IPS-NIHi7 (cell line): ENCODE measurements around the gene SMARCD3.
A peak's percentile ranks its signal among the peaks of the same experiment; 100 is the strongest.

Experiments
- DNase-seq: peaks from one replicate; pipeline ENCODE4 v3.0.0; 2012; ENCODE audit warnings: mixed read lengths; ENCODE audit errors: extremely low spot score

The SMARCD3 gene

GRCh38 chr7:151210087-151210854 lies 38.2 kb downstream of the SMARCD3 start, which contains the start of gene H2BK1:
Gene H2BK1 (minus strand): TSS chr7:151210488. CDS start chr7:151210318, 170 bp downstream.
- peak; percentile 31 for DNase-seq

- DNase-seq: no peak
Measured at GRCh38 chr7:151209588-151209987, 38.9 kb downstream of the SMARCD3 start.

- no peak for DNase-seq
Measured at GRCh38 chr7:151208253-151208862, 40.1 kb downstream of the SMARCD3 start.

- no peak for DNase-seq
Measured at GRCh38 chr7:151207804-151208203, 40.7 kb downstream of the SMARCD3 start.

- DNase-seq: no peak
Measured at GRCh38 chr7:151207315-151207714, 41.2 kb downstream of the SMARCD3 start.

GRCh38 chr7:151206914-151207313 lies 41.6 kb downstream of the SMARCD3 start:
- DNase-seq: no peak

GRCh38 chr7:151205730-151206129 lies 42.8 kb downstream of the SMARCD3 start:
- no peak for DNase-seq

- DNase-seq: no peak
Measured at GRCh38 chr7:151204383-151205032, 44.0 kb downstream of the SMARCD3 start.

GRCh38 chr7:151202836-151203235 lies 45.7 kb downstream of the SMARCD3 start:
- no peak for DNase-seq

GRCh38 chr7:151201751-151202150 lies 46.7 kb downstream of the SMARCD3 start:
- DNase-seq: no peak

- DNase-seq: no peak
Measured at GRCh38 chr7:151201344-151201743, 47.1 kb downstream of the SMARCD3 start.

- DNase-seq: peak; percentile 76
Measured at GRCh38 chr7:151198945-151199848, 49.3 kb downstream of the SMARCD3 start.

- no peak for DNase-seq
Measured at GRCh38 chr7:151197932-151198331, 50.6 kb downstream of the SMARCD3 start.

- DNase-seq: peak; percentile 51
Measured at GRCh38 chr7:151195616-151196450, 52.7 kb downstream of the SMARCD3 start.

GRCh38 chr7:151194188-151194587 lies 54.3 kb downstream of the SMARCD3 start:
- DNase-seq: no peak

GRCh38 chr7:151193203-151193978 lies 55.1 kb downstream of the SMARCD3 start:
- DNase-seq: no peak

- no peak for DNase-seq
Measured at GRCh38 chr7:151192002-151192539, 56.4 kb downstream of the SMARCD3 start.

- no peak for DNase-seq
Measured at GRCh38 chr7:151191544-151191943, 57.0 kb downstream of the SMARCD3 start.

GRCh38 chr7:151189038-151189437 lies 59.5 kb downstream of the SMARCD3 start:
- no peak for DNase-seq
